H1 (cell line): Measurements from ENCODE around the gene ORMDL2.

ENCODE experiments used
- EZH2 ChIP-seq: fragments of 200-600 bp; sonication (generic); IDR thresholded peaks from 2 replicates; pipeline ENCODE4 v1.7.1; 2012; ENCODE audit warnings: low read depth, mild to moderate bottlenecking, moderate library complexity, low read length, inconsistent platforms; ENCODE audit not compliant: severe bottlenecking
- POLR2A ChIP-seq, 2 experiments: IDR thresholded peaks; 1 replicate in 1 of 2; 2 replicates in 1 of 2; pipeline ENCODE4 v1.6.1; 2011; ENCODE audit warnings: low read depth in 2 of 2, low read length in 2 of 2, mild to moderate bottlenecking in 2 of 2; ENCODE audit errors: control extremely low read depth in 1 of 2
- SIX5 ChIP-seq: IDR thresholded peaks from 2 replicates; pipeline ENCODE4 v1.6.1; 2011; ENCODE audit warnings: mild to moderate bottlenecking, low read depth, low read length
- TCF12 ChIP-seq: IDR thresholded peaks from 2 replicates; pipeline ENCODE4 v1.6.1; 2011; ENCODE audit warnings: low read depth, mild to moderate bottlenecking, low read length
- TF ChIP-seq, protein P1 (sequence below), 3 experiments: IDR thresholded peaks; 1 replicate in 2 of 3; 2 replicates in 1 of 3; pipeline versions ENCODE4 v1.5.1 to v1.6.1; 2011; ENCODE audit warnings: low read length in 3 of 3, mild to moderate bottlenecking in 3 of 3, inconsistent platforms in 2 of 3, low read depth in 1 of 3, moderate library complexity in 1 of 3; ENCODE audit not compliant: insufficient read depth in 1 of 3; ENCODE audit errors: control extremely low read depth in 1 of 3

DNA sequence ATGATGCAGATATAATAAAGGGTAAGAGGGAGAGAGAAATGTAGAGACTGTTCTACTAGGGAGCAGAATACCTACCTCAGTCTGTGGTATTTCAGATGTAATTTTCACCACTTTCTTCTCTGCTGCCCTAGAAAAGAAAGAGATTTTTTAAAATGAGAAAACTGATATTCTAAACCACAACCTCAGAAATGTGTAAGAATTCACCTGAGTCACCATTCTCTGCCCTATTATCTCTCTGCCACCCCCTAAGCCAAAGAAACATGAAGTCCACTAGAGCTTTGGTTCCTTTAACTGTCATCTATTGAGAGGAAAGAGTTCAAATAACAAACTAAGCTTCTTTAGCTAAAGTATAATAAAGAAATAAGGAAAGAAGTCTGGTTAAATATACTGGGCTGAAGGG, 21.9 kb upstream of the ORMDL2 start:
- TF ChIP-seq EZH2 (no peak), POLR2A (IDR thresholded peaks at IDR 0.05; ENCODE audit: control extremely low read depth in 1 of 2, low read depth in 2 of 2, low read length in 2 of 2) (no peak), SIX5 (no peak), TCF12 (no peak)
- TF ChIP-seq, protein P1, sequence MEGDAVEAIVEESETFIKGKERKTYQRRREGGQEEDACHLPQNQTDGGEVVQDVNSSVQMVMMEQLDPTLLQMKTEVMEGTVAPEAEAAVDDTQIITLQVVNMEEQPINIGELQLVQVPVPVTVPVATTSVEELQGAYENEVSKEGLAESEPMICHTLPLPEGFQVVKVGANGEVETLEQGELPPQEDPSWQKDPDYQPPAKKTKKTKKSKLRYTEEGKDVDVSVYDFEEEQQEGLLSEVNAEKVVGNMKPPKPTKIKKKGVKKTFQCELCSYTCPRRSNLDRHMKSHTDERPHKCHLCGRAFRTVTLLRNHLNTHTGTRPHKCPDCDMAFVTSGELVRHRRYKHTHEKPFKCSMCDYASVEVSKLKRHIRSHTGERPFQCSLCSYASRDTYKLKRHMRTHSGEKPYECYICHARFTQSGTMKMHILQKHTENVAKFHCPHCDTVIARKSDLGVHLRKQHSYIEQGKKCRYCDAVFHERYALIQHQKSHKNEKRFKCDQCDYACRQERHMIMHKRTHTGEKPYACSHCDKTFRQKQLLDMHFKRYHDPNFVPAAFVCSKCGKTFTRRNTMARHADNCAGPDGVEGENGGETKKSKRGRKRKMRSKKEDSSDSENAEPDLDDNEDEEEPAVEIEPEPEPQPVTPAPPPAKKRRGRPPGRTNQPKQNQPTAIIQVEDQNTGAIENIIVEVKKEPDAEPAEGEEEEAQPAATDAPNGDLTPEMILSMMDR (IDR thresholded peaks at IDR 0.05; ENCODE audit: control extremely low read depth in 1 of 3, insufficient read depth in 1 of 3, low read depth in 1 of 3, low read length in 3 of 3), result no peak
